HG03280 (cell line): ENCODE data around the gene BPIFB3.

Source experiments
- ATAC-seq: cut with Tn5 transposase; IDR thresholded peaks from one replicate; pipeline ENCODE4 v1.9.1; 2021; ENCODE audit warnings: mild to moderate bottlenecking, moderate library complexity; ENCODE audit not compliant: unreplicated experiment

Gene BPIFB3

DNA sequence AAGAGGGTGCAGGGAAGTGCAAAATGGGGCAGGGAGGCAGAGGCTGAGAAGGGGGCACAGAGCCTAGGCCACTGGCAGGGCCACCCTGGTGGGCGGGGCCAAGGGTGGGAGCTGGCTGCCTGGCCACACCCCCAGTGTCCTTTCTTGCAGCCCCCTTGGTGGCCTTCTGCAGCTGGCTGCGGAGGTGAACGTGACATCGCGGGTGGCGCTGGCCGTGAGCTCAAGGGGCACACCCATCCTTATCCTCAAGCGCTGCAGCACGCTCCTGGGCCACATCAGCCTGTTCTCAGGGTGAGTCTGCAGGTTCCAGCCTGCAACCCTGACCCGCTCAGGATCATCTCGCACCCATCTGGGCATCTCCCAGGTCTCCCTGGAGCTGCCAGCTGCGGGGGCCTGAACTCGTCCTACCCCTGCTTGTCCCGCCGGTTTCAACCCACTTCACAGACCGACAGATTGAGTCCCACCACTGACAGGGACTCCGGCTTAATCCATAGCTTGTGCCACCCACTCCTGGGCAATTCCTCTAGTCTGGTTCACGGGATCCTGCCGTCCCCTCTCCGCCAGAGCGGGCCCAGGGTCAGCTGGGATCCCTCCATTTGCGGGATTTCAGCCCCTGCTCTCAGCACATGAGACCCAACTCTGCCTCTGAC lies 6.2 kb downstream of the BPIFB3 start:
- no peak for ATAC-seq

DNA sequence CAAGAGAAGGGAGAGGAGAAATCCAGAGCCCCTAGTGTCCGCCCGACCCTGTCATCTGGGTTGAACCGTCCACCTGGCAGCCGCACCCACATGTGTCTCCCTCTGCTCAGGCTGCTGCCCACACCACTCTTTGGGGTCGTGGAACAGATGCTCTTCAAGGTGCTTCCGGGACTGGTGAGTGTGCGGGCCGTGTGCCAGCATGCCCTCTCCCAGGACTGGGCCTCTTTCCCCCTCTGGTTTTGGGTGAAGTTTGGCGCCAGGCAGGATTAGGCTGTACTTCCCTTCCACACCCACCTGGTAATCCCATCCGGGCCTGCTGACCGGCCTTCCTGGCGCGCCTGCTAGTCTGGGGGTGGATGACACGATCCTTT lies 7.9 kb downstream of the BPIFB3 start:
- no peak for ATAC-seq

DNA sequence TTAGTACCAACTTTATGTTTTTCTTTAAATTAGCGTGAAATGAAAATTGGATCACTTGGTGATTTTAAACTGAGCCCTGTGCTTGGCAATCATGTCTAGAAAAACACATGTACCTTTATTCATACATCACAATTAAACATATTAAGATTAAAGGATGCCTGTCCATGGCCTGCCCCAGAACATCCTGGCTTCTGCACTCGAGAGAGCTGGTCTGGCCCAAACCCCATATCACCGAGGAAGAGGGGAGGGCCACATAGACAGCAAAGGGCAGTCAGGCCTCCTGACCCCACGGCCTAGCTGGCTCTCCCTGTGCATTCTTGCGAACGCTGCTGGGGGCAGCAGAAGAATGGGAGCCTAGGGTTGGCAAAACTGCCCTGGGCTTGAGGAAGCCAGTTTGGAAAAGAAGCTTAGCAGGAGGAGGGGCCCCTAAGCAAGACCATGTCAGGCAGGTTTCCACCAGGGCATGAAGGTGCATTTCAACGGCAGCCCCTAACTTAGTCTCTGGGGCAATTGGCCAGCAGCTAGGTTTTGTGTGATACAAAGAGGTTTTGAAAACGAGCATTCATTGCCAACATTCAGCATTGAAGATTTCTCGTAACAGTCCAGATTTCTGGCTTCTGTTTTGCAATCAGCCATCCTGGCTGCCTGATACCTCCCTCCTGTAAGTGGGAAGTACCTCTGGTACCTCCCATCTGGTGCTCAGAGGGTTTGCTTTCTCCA lies 8.6 kb downstream of the BPIFB3 start:
- no peak for ATAC-seq

DNA sequence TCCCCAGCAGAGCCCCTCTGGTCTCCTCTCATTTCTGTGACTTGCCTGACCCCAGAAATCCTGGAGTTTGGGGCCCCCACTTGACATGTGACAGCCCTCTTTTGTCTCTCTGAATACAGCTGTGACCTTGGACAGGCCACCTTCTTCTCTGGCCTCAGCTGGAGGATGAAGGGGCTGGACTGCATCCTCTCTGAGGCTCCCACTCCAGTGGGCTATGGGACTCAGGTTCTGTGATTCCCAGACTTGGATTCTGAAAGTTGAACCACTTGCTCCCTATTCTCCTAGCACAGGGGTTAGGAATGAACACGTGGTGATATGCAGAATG lies 9.1 kb downstream of the BPIFB3 start:
- ATAC-seq, result no peak

DNA sequence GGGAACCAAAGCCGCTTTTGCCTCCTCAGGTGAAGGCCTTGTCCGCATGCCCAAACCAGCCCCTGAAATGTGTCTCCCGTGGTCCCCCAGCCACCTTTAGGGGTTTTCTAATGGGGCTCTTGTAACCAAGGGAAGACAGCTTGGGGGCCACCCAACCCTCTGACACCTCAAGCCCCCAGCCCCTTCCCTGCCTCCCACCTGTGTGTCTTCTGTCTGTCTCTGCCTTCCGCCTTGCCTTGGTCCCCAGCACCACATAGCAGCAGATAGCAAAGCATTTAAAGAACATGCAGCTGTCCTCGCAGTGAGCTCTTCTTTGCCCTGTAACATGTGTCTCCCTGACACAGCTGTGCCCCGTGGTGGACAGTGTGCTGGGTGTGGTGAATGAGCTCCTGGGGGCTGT lies 9.6 kb downstream of the BPIFB3 start:
- no peak for ATAC-seq

DNA sequence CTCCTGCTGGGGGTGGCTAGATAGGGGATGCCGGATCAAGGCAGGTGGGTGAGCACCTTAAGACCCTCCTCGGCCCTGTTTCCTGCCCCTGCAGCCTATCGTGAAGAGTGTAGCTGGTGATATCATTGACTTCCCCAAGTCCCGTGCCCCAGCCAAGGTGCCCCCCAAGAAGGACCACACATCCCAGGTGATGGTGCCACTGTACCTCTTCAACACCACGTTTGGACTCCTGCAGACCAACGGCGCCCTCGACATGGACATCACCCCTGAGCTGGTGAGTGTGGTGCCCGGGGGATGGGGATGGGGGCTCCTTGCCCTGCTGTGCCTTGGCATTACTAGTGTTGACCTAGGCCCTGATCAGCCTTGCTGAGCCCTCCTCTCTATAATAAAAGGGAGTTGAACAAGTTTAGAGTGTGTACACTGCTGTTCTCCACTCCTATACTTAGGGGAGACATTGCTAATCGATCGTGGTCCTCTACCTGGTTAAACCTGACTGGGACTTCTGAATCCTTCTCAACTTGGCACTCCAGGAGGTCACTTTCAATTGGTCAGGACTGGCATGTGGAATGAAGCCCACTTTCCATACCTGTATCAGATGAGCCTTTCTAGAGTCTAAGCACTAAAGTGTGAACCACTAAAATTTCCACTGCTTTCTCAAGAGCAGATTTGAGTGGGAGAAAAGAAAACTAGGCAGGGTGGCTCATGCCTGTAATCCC lies 11.0 kb downstream of the BPIFB3 start:
- no peak for ATAC-seq

DNA sequence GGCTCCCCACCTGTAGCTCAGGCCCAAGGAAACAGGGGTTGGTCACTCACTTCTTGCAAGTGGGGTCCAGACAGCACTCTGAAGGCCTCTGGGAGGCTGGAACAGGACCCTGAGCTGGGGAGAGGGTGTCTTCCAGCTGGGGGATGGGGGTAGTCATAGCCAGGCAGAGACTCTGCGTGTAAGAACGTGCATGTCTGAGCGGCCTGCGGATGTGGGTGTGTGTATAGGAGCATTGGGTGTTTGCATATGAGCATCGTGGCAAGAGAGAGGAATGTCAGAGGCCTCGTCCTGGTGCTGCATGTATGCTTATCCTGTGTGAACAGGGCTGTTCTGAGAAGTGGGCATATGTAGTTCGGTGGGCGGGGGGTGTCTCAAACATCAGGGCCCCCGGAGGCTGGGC lies 12.1 kb downstream of the BPIFB3 start:
- ATAC-seq, result no peak

DNA sequence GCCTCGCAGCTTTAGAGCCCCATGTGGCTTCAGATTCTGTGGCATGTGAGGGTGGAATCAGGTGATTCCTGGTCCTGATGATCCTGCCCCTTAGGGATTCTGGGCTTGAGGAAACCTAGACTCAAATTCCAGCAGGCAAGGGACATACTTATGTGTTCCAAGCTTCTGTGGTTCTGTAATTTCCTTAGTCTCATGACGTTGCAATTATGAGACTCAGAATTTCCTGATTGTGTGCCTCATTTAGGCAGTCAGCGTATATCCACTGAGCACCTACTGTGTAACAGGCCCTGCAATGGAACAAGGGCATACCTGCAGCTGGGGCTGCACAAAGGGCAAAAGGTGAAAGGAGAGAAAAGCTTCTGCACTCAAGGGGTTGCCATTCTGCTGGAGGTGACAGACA lies 14.1 kb downstream of the BPIFB3 start:
- no peak for ATAC-seq

DNA sequence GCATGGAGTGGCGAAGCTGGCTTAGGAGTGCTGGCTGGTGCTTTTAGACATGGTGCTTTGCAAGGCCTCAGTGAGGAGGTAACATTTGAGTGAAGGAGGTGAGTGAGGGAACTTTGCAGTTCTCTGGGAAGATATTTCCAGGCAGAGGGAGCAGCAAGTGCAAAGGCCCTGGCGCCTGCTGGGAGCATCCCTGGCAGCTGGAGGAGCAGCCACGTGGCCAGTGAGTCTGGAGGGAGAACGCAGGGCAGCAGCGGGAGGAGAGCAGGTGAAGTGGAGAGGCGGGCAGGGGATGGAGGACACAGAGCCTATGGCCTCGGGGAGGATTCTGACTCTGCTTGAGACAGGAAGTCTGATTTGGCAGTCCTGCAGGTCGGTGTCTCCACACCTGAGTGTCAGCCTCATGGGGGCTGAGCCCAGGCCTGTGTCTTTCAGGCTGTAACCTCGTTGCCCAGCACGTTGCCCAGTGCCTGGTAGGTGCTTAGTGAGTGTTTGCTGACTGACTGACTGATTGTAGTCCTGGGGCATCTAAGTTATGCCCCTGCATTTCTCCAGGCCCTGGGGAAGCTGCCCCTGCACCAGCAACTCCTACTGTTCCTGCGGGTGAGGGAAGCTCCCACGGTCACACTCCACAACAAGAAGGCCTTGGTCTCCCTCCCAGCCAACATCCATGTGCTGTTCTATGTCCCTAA lies 14.7 kb downstream of the BPIFB3 start:
- no peak for ATAC-seq

DNA sequence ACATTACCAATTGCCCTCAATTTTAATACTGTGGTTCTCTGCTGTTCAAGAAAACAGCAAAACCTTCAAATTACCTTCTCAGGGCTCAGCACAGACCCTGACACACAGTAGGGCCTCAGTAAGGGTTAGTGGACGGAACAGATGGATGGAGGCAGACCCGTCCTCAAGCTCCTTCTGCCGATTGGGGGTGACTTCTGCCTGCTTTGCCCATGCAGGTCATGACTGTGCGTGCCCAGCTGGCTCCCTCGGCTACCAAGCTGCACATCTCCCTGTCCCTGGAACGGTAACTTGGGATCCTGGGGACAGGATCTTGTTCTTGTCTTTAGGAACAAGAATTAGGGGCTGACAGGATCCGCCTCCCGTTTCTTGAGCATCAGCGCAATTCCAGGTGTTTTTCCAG lies 16.0 kb downstream of the BPIFB3 start:
- no peak for ATAC-seq

DNA sequence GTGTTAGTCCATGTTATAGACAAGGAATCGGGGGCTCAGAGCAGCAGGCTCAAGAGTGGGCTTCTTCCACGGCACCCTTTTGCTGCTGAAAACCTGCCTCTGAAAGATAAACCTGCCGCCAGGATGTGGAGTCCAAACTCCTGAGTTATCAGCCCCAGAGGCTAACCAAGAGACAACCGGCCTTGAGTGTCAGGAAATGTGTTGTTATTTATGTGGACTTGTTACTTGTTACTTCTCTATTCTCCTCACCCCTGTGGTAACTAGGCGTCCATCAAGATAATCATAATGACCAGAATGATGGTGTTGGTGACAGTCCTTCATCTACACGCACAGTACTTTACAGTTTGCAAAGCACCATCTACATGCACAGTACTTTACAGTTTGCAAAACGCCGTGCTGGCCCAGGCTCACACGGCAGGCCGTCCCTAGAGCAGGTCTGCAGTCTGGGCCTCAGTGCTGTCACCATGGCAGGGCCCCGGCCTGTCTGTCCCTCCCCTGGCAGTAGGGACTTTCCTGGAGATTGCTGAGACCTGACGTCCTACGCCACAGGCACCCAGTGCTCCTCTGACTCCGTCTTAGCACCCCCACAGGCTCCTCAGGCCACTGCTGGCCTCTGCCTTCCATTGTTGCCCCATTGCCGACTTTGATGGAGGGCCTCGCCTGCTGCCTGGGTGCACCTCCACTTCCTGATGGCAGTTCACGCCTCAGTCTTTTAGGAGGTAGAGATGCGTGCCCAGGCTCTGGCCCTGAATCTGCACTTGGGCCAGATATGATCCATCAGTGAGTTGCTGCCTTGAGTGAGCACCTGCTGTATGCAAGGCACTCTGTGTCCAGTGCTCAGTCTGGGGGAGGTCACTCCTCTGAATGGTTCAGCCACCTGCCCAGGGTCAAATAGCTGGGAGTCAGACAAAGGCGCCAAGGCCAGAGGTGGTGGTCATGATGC lies 16.7 kb downstream of the BPIFB3 start:
- ATAC-seq, result no peak

DNA sequence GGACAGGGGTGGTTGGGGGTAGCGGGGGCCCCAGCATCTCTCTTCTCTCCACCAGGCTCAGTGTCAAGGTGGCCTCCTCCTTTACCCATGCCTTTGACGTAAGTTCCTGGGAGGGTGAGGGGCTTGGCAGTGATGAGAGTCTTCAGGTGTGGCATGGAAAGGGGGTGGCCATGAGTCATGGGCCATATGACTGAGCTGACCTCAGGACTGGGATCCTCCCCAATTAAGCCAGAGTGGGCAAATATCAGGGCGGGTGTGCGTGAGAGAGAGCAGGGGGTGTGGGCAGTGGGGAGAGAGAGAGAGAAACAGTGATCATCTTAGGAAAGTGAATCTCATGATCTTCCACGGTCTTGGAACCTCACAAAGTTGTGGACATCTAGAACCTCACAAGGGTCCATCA lies 17.5 kb downstream of the BPIFB3 start:
- ATAC-seq, result no peak

DNA sequence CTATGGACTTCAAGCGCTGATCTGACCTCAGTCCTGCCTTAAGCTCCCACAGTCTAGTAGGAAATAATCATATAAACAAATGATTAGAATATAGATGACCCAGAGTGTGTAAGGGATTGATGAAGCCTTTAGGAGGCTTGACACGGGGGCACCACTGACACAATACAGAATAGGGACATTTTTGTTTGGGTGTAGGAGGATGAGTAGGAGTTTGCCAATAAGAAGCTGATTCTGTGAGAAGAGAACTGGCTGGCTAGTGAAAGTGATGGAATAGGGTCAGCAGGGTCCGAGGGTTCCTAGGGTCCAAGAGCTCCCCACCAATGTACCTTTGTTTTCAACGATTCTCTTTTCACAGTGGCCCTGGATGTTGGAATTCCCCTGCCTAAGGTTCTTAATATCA lies 18.7 kb downstream of the BPIFB3 start:
- ATAC-seq, result no peak

DNA sequence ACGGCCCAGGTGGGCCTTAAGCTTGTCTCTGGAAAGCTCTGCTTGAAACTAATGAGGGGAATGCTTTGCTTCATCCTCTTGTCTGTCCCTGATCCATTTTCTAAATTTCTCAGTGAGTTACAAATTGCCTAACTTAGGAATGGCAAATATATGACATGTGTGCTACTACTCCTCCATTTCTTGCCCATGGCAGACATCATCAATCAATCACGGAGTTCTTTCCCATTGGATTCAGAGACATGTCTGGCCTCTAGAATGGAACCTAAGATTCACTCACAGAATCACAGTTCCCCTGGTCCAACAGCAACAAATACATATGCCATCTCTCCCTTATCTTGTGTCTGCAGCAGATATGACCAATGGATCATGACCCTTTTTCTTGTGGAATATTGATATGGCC lies 19.1 kb downstream of the BPIFB3 start:
- ATAC-seq, result no peak

DNA sequence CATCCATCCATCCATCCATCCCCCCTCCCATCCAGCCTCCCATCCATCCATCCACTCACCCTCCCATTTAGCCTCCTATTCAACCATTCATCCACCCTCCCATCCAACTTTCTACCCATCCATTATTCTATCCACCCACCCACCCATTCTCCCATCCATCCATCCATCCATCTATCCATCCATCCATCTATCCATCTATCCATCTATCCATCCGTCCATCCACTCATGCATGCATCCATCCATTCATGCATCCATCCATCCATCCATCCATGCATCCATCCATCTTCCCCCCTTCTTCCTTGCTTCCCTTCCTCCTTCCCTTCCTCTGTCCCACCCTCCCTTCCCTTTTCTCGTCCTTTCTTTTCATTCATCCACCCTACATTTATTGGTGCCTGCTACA lies 21.0 kb downstream of the BPIFB3 start:
- no peak for ATAC-seq

DNA sequence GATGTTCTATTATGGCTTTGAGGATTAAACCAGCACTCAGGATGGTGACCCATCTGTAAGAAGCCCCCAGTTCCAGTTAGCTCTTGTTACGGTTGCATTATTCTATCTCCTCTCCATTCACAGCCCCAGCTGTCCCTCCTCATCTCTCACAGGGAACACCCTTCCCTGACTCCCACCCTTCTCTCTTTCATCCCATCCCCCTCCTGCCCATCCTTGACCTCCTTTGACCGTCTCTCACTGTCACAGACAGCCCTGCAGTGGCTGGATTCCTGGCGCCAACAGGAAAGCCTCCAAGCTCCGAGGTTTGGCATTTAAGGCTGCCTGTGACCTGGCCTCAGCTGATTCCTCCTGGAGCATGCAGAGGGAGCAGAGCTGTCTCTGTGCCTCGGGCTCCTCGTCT lies 21.6 kb downstream of the BPIFB3 start:
- no peak for ATAC-seq

DNA sequence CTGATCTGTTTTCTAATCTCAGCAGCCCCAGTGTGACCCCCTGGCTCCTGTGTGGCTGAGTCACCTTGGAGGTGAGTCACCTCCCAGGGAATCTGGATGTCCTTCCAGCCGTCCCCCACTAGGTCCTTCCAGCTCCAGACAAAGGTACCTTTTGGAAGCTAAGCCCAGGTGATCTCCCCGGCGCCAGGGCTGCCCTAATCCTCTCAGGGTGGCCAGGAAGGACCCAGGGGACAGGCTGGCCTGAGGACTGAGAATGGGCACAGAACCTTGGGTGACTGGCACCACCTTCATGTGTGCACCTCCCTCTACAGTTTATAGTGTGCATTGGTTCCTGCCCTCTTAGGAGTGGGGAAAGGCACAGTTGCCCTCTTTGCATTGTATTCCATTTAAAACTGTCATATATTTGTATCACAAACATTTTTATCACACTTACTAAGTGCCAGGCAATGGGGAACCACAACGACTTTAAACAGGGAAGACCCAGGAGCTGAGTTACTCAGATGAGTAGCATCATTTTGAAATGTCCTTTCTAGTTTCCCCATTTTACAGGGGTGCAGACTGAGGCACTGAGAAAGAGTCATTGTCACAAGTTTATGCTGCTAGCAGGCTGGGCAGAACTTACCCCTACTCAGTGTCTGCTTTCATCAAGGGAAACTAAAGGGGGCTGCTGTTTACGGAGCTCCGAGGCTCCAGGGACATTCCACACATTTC lies 23.1 kb downstream of the BPIFB3 start:
- ATAC-seq, result no peak

DNA sequence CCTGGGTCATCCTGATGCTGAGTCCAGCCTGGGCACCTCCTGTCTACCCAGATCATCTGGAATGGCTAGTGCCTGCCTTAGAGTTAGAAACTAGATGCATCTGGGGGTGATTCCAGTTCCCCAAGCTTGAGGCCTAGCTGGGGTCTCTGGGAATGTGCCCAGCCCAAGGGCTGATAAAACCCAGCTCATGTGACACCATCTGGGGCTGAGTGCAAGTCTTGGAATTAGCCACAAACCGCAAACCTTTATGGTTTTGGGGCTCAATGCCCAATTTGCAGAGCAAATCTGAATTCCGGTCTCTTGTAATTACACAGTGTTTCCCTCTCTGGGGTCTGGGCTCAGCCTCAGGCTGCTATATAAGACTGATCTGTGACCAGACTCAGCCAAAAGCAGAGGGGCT lies 25.6 kb downstream of the BPIFB3 start, which contains the start of gene BPIFB4:
Gene BPIFB4, plus strand, starts transcription at position 385 of the 400 bp plus-strand sequence. CDS start 1,884 bp downstream, outside the sequence.
- ATAC-seq, result no peak

DNA sequence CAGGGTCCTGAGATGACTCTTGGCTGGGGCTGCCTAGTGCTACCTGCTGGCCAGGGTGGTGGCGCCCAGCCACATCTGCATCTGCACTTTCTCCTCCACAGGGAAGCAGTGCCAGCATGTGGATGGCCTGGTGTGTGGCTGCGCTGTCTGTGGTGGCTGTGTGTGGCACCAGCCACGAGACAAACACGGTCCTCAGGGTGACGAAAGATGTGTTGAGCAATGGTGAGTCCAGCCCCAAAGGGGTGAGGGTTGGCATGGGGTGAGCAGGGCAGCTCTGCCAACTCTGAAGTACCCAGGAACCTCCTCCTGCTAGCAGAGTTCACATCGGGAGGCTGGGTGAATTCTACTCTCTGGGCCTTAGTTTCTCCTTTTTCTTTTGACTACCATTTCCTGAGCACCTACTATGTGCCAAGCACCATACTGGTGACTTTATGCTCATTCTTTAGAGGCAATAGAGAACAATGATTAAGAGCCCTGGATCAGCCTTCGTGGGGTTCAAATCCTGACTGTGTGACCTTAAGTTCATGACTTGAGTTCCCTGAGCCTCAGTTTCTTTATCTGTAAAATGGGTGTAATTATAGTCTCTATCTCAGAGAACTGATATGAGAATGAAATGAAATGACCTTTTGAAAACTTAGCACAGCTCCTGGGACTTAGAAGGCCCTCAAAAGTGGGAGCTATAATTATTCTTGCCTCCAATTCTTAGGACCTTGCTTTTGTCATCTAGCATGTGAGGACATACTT lies 27.9 kb downstream of the BPIFB3 start:
- ATAC-seq, result no peak
